ENCODE results near the gene NLRP6. TPM values are rescaled to one million over a fixed set of nuclear protein-coding genes. Genes with fewer than 3 reads are reported as not detected.
"Not testable (repeated sequence)": the region's sequence is repeated elsewhere in the genome, so short reads cannot be mapped to it uniquely, and the experiment has no call there.

The NLRP6 gene
- total RNA-seq, 2 donors from 2014 or later = 0.26 to 1.2 TPM

DNA sequence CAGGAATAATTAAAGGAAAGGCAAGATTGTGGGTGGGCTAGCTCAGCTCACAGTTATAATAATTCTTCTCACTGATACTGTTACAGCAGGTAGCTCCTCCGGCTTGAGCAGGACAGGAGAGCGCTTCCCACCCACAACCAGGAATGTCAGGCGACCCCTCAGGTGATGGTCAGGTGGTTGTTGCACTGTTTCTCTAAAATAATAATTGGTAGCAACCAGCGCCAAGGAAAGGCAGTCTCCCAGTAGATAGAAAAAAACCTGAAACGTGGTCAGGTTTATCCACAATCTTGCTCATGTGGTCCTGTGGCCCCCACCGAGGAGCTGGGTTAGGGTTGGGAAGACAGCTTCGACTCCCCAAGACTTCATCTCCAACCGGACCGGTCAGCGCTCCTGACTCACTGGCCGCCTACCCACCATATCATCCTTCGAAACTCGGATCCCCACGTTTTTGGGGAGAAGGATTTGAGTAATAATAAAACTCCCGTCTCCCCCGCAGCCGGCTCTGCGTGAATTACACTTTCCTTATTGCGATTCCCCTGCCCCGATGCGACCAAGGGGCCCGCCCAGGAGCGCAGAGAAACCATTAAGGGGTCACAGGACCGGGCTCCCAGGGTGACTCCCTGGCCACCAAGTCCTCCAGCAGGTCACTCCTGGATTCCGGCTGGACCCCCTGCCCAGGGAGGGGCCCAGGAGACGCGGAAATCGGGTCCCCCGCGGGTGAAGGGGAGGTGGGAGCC is 39.6 kb downstream of the NLRP6 start:
- not testable (repeated sequence) for H3K9me3 Mint-ChIP-seq, H3K27me3 Mint-ChIP-seq, H3K36me3 Mint-ChIP-seq
- DNase-seq (ENCODE audit: low spot score) = peak; percentile 51
- H3K4me1 Mint-ChIP-seq (ENCODE audit: low read depth in 2 of 2) = peaks cover 47 to 51% of the 10 kb centered on the region in 2 donors
- peak in 1 of 2 donors; percentile 21 for ATAC-seq
- peak overlapping the region; percentile 87 for H3K4me3 Mint-ChIP-seq
- H3K27ac Mint-ChIP-seq = peak overlapping the region; percentile 81 to 88

DNA sequence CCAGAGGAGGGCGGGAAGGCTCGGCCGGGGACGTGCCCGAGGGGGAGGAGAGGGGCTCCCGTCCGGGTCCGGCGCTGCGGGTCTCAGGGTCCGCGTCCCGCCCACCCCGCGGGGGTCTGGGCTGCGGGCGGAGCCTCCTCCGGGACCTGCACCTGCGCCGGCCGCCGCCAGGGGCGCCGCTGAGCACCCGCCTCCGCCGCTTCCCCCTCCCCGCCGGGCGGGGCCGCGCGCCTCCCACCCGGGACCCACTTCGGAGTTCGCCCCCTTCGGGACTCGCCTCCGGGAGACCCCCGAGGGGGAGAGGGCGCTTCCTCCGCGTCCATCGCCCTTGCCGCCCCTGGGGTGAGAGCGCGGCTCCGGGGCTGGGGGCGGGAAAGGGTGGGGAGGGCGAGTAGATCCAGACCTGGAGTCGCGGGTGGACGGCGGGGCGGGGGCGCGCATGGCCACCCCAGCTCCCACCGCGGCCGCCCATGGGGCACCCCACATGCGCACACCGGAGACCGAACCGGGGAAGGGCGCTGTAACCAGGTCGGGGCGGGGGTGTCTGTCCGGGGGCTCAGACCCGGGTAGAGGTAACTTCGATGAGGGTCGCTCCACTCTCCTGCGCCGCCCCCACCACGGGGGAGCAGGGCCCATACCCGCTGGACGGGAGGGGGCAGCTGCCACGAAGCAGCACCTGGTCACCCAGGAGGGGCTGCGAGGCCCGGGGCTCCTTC is 40.4 kb downstream of the NLRP6 start:
- H3K36me3 Mint-ChIP-seq; H3K4me3 Mint-ChIP-seq; DNase-seq (ENCODE audit: low spot score); H3K27ac Mint-ChIP-seq; H3K9me3 Mint-ChIP-seq; H3K27me3 Mint-ChIP-seq: not testable (repeated sequence)
- ATAC-seq = peak; percentile 58 to 70
- H3K4me1 Mint-ChIP-seq (ENCODE audit: low read depth in 2 of 2) = peaks cover 40 to 44% of the 10 kb centered on the region in 2 donors

DNA sequence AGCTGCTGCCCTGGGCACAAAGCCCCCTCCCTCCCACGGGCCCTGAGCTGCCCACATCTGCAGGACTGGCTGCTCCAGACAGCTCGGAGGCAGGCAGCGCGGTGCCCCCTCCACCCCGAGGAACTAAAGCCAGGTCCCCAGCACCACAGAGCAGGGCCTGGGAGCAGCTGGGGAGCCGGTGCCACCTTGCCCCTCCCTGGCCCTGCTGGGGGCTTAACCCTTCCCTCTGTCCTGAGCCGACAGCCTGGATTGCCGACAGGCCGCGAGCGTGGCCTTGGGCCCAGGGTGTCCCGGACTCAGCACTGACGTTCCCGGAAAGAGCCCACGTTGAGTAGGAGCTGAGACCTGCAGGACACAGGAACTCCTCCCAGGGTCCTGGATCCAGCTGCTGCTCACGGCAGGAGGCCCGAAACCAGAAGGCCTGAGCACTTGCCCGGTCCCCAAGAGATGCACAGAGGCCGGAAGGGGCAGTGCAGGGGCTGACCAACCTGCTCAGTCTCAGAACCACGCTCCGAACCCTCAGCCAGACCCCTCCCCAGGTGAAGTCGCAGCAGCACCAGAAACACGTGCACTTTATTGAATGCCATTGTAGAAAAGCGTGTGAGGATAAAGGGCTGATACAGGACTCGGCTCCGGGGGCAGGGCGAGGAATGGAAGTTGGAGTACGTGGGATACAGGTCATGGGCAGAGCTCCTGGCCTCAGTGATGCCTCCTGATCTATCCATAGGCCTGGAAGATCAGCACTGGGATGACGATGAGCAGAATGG is 41.1 kb downstream of the NLRP6 start:
- H3K36me3 Mint-ChIP-seq = not testable (repeated sequence)

GRCh38 chr11:319888-320273 is 41.7 kb downstream of the NLRP6 start:
- H3K27me3 Mint-ChIP-seq; H3K36me3 Mint-ChIP-seq; DNase-seq (ENCODE audit: low spot score); H3K9me3 Mint-ChIP-seq: not testable (repeated sequence)
- Mint-ChIP-seq H3K4me1 (ENCODE audit: low read depth in 2 of 2) (peaks cover 30 to 37% of the 10 kb centered on the region in 2 donors), H3K4me3 (peak overlapping the region; percentile 93), H3K27ac (peak overlapping the region; percentile 83 to 91)
- peak in 1 of 2 donors; percentile 6 for ATAC-seq

More for the DNA sequence above, 41.1 kb downstream of the NLRP6 start:
- Mint-ChIP-seq H3K4me3 (peak overlapping the region; percentile 93), H3K27ac (peak overlapping the region; percentile 83 to 91), H3K4me1 (ENCODE audit: low read depth in 2 of 2) (peaks cover 32 to 40% of the 10 kb centered on the region in 2 donors)
- peak; percentile 16 to 18 for ATAC-seq
- DNase-seq (ENCODE audit: low spot score) = peak; percentile 56
- H3K27me3 Mint-ChIP-seq, H3K9me3 Mint-ChIP-seq: not testable (repeated sequence)

- Mint-ChIP-seq H3K9me3 (no peaks in the 10 kb centered on the region), H3K27ac (peak overlapping the region in 1 of 2 donors; percentile 9), H3K4me3 (no peak overlapping the region), H3K27me3 (no peaks in the 10 kb centered on the region), H3K4me1 (ENCODE audit: low read depth in 2 of 2) (peaks cover 26 to 30% of the 10 kb centered on the region in 2 donors), H3K36me3 (no peaks in the 10 kb centered on the region)
- ATAC-seq (no peak), DNase-seq (ENCODE audit: low spot score) (no peak)
Measured at GRCh38 chr11:324156-324555, 45.9 kb downstream of the NLRP6 start.

DNA sequence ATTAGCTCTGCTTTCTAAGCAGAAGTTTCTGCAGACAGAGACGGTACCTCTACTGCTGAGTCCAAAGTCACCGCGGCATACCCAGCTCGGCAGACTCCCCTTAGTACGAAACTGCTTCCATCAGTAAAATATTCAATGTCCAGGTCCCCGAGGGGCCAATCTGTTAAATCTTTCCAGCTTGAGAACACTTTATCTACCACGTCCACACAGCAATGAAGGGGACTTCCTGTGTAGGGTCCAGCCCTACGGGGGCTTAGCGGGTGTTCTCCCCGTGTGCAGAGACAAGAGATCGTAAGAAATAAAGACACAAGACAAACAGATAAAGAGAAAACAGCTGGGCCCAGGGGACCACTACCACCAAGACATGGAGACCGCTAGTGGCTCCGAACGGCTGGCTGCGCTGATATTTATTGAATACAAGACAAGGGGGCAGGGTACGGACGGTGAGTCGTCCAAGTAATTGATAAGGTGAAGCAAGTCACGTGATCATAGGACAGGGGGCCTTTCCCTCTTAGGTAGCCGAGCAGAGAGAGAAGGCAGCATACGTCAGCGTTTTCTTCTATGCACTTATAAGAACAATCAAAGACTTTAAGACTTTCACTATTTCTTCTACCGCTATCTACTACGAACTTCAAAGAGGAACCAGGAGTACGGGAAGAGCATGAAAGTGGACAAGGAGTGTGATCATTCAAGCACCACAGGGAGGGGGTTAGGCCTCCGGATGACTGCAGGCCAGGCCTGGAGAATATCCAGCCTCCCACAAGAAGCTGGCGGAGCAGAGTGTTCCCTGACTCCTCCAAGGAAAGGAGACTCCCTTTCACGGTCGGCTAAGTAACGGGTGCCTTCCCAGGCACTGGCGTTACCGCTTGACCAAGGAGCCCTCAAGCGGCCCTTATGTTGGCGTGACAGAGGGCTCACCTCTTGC is 46.6 kb downstream of the NLRP6 start:
- H3K9me3 Mint-ChIP-seq; ATAC-seq; H3K4me3 Mint-ChIP-seq; DNase-seq (ENCODE audit: low spot score); H3K36me3 Mint-ChIP-seq; H3K27me3 Mint-ChIP-seq: not testable (repeated sequence)
- Mint-ChIP-seq H3K27ac (peak overlapping the region in 1 of 2 donors; percentile 9), H3K4me1 (ENCODE audit: low read depth in 2 of 2) (peaks cover 29 to 32% of the 10 kb centered on the region in 2 donors)

- Mint-ChIP-seq H3K27ac (peak overlapping the region; percentile 36 to 63), H3K27me3 (no peaks in the 10 kb centered on the region), H3K4me1 (ENCODE audit: low read depth in 2 of 2) (peaks cover 29 to 31% of the 10 kb centered on the region in 2 donors), H3K4me3 (peak overlapping the region; percentile 54), H3K9me3 (no peaks in the 10 kb centered on the region), H3K36me3 (no peaks in the 10 kb centered on the region)
- ATAC-seq (no peak), DNase-seq (ENCODE audit: low spot score) (no peak)
Measured at GRCh38 chr11:325796-326591, 47.8 kb downstream of the NLRP6 start.

GRCh38 chr11:326592-326841 is 48.3 kb downstream of the NLRP6 start:
- no peaks in the 10 kb centered on the region for H3K27me3 Mint-ChIP-seq
- peak overlapping the region; percentile 36 to 63 for H3K27ac Mint-ChIP-seq
- peaks cover 34 to 37% of the 10 kb centered on the region in 2 donors for H3K4me1 Mint-ChIP-seq (ENCODE audit: low read depth in 2 of 2)
- no peaks in the 10 kb centered on the region for H3K36me3 Mint-ChIP-seq
- peak in 1 of 2 donors; percentile 8 for ATAC-seq
- DNase-seq (ENCODE audit: low spot score) = no peak
- H3K9me3 Mint-ChIP-seq = no peaks in the 10 kb centered on the region
- peak overlapping the region; percentile 54 for H3K4me3 Mint-ChIP-seq

- peak; percentile 61 to 75 for ATAC-seq
- H3K27me3 Mint-ChIP-seq = no peaks in the 10 kb centered on the region
- H3K4me3 Mint-ChIP-seq = peak overlapping the region; percentile 54
- peaks cover 36 to 41% of the 10 kb centered on the region in 2 donors for H3K4me1 Mint-ChIP-seq (ENCODE audit: low read depth in 2 of 2)
- no peaks in the 10 kb centered on the region for H3K36me3 Mint-ChIP-seq
- H3K27ac Mint-ChIP-seq = peak overlapping the region; percentile 36 to 63
- no peaks in the 10 kb centered on the region for H3K9me3 Mint-ChIP-seq
- no peak for DNase-seq (ENCODE audit: low spot score)
Measured at GRCh38 chr11:326842-327580, 48.8 kb downstream of the NLRP6 start.

GRCh38 chr11:327581-327923 is 49.3 kb downstream of the NLRP6 start:
- H3K4me3 Mint-ChIP-seq = peak overlapping the region; percentile 10
- ATAC-seq = no peak
- H3K27ac Mint-ChIP-seq = peak overlapping the region; percentile 36 to 63
- DNase-seq (ENCODE audit: low spot score) = no peak
- no peaks in the 10 kb centered on the region for H3K36me3 Mint-ChIP-seq
- H3K9me3 Mint-ChIP-seq = no peaks in the 10 kb centered on the region
- no peaks in the 10 kb centered on the region for H3K27me3 Mint-ChIP-seq
- peaks cover 38 to 41% of the 10 kb centered on the region in 2 donors for H3K4me1 Mint-ChIP-seq (ENCODE audit: low read depth in 2 of 2)

- ATAC-seq (no peak), DNase-seq (ENCODE audit: low spot score) (no peak)
- Mint-ChIP-seq H3K4me3 (no peak overlapping the region), H3K36me3 (no peaks in the 10 kb centered on the region), H3K4me1 (ENCODE audit: low read depth in 2 of 2) (peaks cover 43 to 44% of the 10 kb centered on the region in 2 donors), H3K9me3 (no peaks in the 10 kb centered on the region), H3K27ac (no peak overlapping the region), H3K27me3 (no peaks in the 10 kb centered on the region)
Measured at GRCh38 chr11:328012-328411, 49.8 kb downstream of the NLRP6 start.

DNA sequence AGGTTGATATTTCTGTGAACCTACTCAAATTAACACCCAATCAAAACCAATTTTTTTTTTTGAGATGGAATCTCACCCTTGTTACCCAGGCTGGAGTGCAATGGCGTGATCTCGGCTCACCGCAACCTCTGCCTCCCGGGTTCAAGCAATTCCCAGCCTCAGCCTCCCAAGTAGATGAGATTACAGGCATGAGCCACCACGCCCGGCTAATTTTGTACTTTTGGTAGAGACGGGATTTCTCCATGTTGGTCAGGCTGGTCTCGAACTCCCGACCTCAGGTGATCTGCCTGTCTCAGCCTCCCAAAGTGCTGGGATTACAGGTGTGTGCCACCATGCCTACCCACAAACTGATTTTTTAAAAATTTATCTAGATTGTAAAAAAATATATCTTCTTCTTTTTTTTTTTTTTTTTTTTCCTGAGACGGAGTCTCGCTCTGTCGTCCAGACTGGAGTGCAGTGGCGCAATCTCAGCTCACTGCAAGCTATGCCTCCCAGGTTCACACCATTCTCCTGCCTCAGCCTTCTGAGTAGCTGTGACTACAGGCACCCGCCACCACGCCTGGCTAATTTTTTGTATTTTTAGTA is 50.4 kb downstream of the NLRP6 start:
- peaks cover 45 to 48% of the 10 kb centered on the region in 2 donors for H3K4me1 Mint-ChIP-seq (ENCODE audit: low read depth in 2 of 2)
- not testable (repeated sequence) for H3K27me3 Mint-ChIP-seq; ATAC-seq; H3K9me3 Mint-ChIP-seq; H3K36me3 Mint-ChIP-seq; DNase-seq (ENCODE audit: low spot score)
- peak overlapping the region; percentile 41 for H3K4me3 Mint-ChIP-seq
- H3K27ac Mint-ChIP-seq = peak overlapping the region; percentile 67 to 68
